ENCODE results near the gene ARFGEF3.

DNA sequence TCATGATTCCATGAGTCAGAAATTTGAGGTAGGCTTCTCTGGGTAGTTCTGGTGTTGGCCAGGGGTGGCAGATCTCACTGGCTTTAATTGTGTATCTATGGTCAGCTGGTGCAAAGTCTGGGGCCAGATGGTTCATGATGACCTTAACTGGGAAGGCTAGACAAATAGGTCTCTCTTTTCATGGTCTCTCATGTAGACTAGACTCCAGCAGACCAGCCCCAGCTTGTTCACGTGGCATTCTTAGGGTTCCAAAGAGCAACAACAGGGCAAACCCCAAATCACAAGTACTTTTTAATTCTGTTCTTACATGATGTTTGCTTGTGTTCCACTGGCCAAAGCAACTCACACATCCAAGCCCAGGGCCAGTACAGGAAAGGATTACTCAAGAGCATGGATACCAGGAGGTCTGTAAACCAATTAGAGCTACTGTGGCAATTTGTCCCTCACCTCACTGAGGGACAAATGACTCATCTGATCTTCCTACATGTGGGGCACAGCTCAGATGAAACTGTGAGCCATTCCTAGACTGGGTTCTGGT is 136.1 kb downstream of the ARFGEF3 start:
- TF ChIP-seq, protein P1, sequence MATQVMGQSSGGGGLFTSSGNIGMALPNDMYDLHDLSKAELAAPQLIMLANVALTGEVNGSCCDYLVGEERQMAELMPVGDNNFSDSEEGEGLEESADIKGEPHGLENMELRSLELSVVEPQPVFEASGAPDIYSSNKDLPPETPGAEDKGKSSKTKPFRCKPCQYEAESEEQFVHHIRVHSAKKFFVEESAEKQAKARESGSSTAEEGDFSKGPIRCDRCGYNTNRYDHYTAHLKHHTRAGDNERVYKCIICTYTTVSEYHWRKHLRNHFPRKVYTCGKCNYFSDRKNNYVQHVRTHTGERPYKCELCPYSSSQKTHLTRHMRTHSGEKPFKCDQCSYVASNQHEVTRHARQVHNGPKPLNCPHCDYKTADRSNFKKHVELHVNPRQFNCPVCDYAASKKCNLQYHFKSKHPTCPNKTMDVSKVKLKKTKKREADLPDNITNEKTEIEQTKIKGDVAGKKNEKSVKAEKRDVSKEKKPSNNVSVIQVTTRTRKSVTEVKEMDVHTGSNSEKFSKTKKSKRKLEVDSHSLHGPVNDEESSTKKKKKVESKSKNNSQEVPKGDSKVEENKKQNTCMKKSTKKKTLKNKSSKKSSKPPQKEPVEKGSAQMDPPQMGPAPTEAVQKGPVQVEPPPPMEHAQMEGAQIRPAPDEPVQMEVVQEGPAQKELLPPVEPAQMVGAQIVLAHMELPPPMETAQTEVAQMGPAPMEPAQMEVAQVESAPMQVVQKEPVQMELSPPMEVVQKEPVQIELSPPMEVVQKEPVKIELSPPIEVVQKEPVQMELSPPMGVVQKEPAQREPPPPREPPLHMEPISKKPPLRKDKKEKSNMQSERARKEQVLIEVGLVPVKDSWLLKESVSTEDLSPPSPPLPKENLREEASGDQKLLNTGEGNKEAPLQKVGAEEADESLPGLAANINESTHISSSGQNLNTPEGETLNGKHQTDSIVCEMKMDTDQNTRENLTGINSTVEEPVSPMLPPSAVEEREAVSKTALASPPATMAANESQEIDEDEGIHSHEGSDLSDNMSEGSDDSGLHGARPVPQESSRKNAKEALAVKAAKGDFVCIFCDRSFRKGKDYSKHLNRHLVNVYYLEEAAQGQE (IDR thresholded peaks at IDR 0.05), result no peak
- TF ChIP-seq, protein P2, sequence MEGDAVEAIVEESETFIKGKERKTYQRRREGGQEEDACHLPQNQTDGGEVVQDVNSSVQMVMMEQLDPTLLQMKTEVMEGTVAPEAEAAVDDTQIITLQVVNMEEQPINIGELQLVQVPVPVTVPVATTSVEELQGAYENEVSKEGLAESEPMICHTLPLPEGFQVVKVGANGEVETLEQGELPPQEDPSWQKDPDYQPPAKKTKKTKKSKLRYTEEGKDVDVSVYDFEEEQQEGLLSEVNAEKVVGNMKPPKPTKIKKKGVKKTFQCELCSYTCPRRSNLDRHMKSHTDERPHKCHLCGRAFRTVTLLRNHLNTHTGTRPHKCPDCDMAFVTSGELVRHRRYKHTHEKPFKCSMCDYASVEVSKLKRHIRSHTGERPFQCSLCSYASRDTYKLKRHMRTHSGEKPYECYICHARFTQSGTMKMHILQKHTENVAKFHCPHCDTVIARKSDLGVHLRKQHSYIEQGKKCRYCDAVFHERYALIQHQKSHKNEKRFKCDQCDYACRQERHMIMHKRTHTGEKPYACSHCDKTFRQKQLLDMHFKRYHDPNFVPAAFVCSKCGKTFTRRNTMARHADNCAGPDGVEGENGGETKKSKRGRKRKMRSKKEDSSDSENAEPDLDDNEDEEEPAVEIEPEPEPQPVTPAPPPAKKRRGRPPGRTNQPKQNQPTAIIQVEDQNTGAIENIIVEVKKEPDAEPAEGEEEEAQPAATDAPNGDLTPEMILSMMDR (IDR thresholded peaks at IDR 0.05; ENCODE audit: low read depth, low read length, missing input control), result no peak
- TF ChIP-seq TAF1 (conservative IDR thresholded peaks at IDR 0.05) (no peak), RAD21 (IDR thresholded peaks at IDR 0.05) (peak in 1 of 2 donors; percentile 8), YY1 (IDR thresholded peaks at IDR 0.05) (no peak), JUND (IDR thresholded peaks at IDR 0.05) (peak in 1 of 2 donors; percentile 26), GABPA (IDR thresholded peaks at IDR 0.05 in 1 of 2, conservative IDR thresholded peaks at IDR 0.05 in 1 of 2) (no peak), EGR1 (IDR thresholded peaks at IDR 0.05; ENCODE audit: low read depth in 2 of 2) (no peak), SP1 (IDR thresholded peaks at IDR 0.05) (no peak)
- TF ChIP-seq, protein P3, sequence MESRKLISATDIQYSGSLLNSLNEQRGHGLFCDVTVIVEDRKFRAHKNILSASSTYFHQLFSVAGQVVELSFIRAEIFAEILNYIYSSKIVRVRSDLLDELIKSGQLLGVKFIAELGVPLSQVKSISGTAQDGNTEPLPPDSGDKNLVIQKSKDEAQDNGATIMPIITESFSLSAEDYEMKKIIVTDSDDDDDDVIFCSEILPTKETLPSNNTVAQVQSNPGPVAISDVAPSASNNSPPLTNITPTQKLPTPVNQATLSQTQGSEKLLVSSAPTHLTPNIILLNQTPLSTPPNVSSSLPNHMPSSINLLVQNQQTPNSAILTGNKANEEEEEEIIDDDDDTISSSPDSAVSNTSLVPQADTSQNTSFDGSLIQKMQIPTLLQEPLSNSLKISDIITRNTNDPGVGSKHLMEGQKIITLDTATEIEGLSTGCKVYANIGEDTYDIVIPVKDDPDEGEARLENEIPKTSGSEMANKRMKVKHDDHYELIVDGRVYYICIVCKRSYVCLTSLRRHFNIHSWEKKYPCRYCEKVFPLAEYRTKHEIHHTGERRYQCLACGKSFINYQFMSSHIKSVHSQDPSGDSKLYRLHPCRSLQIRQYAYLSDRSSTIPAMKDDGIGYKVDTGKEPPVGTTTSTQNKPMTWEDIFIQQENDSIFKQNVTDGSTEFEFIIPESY (IDR thresholded peaks at IDR 0.05), result no peak
- TF ChIP-seq, protein P4, sequence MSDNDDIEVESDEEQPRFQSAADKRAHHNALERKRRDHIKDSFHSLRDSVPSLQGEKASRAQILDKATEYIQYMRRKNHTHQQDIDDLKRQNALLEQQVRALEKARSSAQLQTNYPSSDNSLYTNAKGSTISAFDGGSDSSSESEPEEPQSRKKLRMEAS (IDR thresholded peaks at IDR 0.05), result no peak
- TF ChIP-seq, protein P5, sequence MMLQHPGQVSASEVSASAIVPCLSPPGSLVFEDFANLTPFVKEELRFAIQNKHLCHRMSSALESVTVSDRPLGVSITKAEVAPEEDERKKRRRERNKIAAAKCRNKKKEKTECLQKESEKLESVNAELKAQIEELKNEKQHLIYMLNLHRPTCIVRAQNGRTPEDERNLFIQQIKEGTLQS (IDR thresholded peaks at IDR 0.05), result no peak
